ENCODE data around the gene NELL1.
"Not testable (repeated sequence)": the region's sequence is repeated elsewhere in the genome, so short reads cannot be mapped to it uniquely, and the experiment has no call there.

NELL1 gene

DNA sequence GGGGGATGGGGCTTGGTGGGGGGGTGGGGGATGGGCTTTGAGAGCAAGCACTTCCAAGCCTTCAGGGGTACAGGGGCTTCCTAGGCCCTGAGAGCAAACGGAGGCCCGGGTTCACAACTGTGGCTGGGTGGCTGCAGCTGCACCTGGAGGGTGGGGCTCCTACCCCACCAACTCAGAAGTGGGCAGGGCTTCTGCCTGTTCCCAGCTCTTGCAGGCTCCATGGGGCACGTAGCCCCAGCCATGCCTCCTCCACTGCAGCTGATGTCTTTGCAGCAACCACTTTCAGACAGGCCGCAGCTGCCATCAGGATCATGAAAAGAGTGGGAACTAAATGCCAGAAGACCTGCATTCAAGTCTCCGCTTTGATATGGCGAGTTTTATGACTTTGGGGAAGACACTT lies 464.3 kb downstream of the NELL1 start:
- DNase-seq (ENCODE audit: extremely low spot score), result no peak
- ChIA-PET CTCF (no interaction called here), POLR2A (no interaction called here)
- no peak for TF ChIP-seq ARNT (IDR thresholded peaks at IDR 0.05)
- TF ChIP-seq ZNF384 (IDR thresholded peaks at IDR 0.05), result no peak
- TF ChIP-seq ELF4 (IDR thresholded peaks at IDR 0.05), result no peak
- no peak for TF ChIP-seq FOXA1 (IDR thresholded peaks at IDR 0.05)
- TF ChIP-seq FOXM1 (IDR thresholded peaks at IDR 0.05; ENCODE audit: borderline replicate concordance), result no peak
- no peak for TF ChIP-seq FOXK2 (IDR thresholded peaks at IDR 0.05)
- no peak for TF ChIP-seq SP1 (IDR thresholded peaks at IDR 0.05)

DNA sequence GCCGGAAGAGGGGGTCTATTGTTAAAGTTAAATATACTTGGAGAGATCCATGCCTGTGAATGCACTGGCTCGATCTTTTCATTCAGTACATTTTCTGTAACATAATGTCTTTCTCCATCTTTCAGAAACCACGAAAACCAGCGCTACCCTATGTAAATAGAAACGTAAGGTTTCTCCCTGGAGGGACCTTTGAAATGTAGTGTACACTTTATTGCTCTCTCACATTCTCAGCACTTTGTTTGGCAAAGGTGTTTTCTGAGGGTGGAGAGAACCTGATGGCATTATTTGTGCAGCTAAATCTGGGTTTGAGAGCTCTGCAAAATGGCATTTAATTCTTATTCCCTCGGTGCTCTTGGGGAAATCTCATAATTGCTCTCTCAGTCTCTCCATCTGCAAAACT lies 468.4 kb downstream of the NELL1 start:
- ChIA-PET POLR2A (no interaction called here), CTCF (no interaction called here)
- TF ChIP-seq ZNF384 (IDR thresholded peaks at IDR 0.05) (no peak), FOXM1 (IDR thresholded peaks at IDR 0.05; ENCODE audit: borderline replicate concordance) (no peak), ARNT (IDR thresholded peaks at IDR 0.05) (no peak), HDGF (IDR thresholded peaks at IDR 0.05; ENCODE audit: borderline replicate concordance) (no peak), BHLHE40 (IDR thresholded peaks at IDR 0.05; ENCODE audit: borderline replicate concordance) (no peak), L3MBTL2 (conservative IDR thresholded peaks at IDR 0.05) (no peak), CTBP1 (IDR thresholded peaks at IDR 0.05; ENCODE audit: borderline replicate concordance) (no peak), SUZ12 (IDR thresholded peaks at IDR 0.05) (no peak), ELF4 (IDR thresholded peaks at IDR 0.05) (no peak), FOXA1 (IDR thresholded peaks at IDR 0.05) (no peak), NFRKB (IDR thresholded peaks at IDR 0.05) (no peak), SP1 (IDR thresholded peaks at IDR 0.05) (no peak), TARDBP (IDR thresholded peaks at IDR 0.05) (no peak), FOXK2 (IDR thresholded peaks at IDR 0.05) (no peak), LEF1 (IDR thresholded peaks at IDR 0.05; ENCODE audit: borderline replicate concordance) (no peak)
- TF ChIP-seq, protein P1, sequence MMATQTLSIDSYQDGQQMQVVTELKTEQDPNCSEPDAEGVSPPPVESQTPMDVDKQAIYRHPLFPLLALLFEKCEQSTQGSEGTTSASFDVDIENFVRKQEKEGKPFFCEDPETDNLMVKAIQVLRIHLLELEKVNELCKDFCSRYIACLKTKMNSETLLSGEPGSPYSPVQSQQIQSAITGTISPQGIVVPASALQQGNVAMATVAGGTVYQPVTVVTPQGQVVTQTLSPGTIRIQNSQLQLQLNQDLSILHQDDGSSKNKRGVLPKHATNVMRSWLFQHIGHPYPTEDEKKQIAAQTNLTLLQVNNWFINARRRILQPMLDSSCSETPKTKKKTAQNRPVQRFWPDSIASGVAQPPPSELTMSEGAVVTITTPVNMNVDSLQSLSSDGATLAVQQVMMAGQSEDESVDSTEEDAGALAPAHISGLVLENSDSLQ (IDR thresholded peaks at IDR 0.05), result no peak
- DNase-seq (ENCODE audit: extremely low spot score), result no peak

DNA sequence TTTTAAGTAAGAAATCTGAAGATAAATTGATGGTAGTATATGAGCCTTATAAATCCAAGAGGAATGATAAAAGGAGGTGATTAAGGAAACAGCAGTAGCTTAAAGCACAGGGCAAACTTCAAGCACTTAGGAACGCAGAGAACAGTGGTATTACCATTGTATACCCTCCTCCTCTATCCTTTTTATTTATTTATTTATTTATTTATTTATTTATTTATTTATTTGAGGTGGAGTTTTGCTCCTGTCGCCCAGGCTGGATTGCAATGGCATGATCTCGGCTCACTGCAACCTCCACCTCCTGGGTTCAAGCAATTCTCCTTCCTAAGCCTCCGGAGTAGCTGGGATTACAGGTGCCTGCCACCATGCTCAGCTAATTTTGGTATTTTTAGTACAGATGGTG lies 472.2 kb downstream of the NELL1 start:
- CTCF ChIA-PET, result interaction anchor here (0.8 kb wide), 1 partner anchor 370 kb away, joined by 3 read pairs; no protein-coding TSS in a partner anchor
- DNase-seq (ENCODE audit: extremely low spot score); POLR2A ChIA-PET: not testable (repeated sequence)

GRCh38 chr11:21142007-21142406 lies 472.6 kb downstream of the NELL1 start:
- TF ChIP-seq FOXA1 (IDR thresholded peaks at IDR 0.05), result no peak
- no peak for TF ChIP-seq ZNF384 (IDR thresholded peaks at IDR 0.05)
- no peak for TF ChIP-seq TARDBP (IDR thresholded peaks at IDR 0.05)
- TF ChIP-seq L3MBTL2 (conservative IDR thresholded peaks at IDR 0.05), result no peak
- no peak for TF ChIP-seq BHLHE40 (IDR thresholded peaks at IDR 0.05; ENCODE audit: borderline replicate concordance)
- no peak for TF ChIP-seq LEF1 (IDR thresholded peaks at IDR 0.05; ENCODE audit: borderline replicate concordance)
- TF ChIP-seq FOXK2 (IDR thresholded peaks at IDR 0.05), result no peak
- no peak for TF ChIP-seq ARNT (IDR thresholded peaks at IDR 0.05)
- no peak for TF ChIP-seq SP1 (IDR thresholded peaks at IDR 0.05)
- CTCF ChIA-PET, result interaction anchor here (0.8 kb wide), 1 partner anchor 370 kb away, joined by 3 read pairs; no protein-coding TSS in a partner anchor

GRCh38 chr11:21144531-21144930 lies 475.1 kb downstream of the NELL1 start:
- no peak for TF ChIP-seq ARNT (IDR thresholded peaks at IDR 0.05)
- TF ChIP-seq FOXM1 (IDR thresholded peaks at IDR 0.05; ENCODE audit: borderline replicate concordance), result no peak
- TF ChIP-seq NFRKB (IDR thresholded peaks at IDR 0.05), result no peak
- TF ChIP-seq HDGF (IDR thresholded peaks at IDR 0.05; ENCODE audit: borderline replicate concordance), result no peak
- no peak for TF ChIP-seq LEF1 (IDR thresholded peaks at IDR 0.05; ENCODE audit: borderline replicate concordance)
- no peak for TF ChIP-seq TARDBP (IDR thresholded peaks at IDR 0.05)
- no peak for TF ChIP-seq FOXA1 (IDR thresholded peaks at IDR 0.05)
- no peak for TF ChIP-seq ELF4 (IDR thresholded peaks at IDR 0.05)
- TF ChIP-seq SP1 (IDR thresholded peaks at IDR 0.05), result no peak
- TF ChIP-seq, protein P1 (IDR thresholded peaks at IDR 0.05), result no peak
- no peak for DNase-seq (ENCODE audit: extremely low spot score)
- POLR2A ChIA-PET, result no interaction called here
- CTCF ChIA-PET, result no interaction called here

More at GRCh38 chr11:21142007-21142406, 472.6 kb downstream of the NELL1 start:
- POLR2A ChIA-PET, result no interaction called here
- no peak for DNase-seq (ENCODE audit: extremely low spot score)

DNA sequence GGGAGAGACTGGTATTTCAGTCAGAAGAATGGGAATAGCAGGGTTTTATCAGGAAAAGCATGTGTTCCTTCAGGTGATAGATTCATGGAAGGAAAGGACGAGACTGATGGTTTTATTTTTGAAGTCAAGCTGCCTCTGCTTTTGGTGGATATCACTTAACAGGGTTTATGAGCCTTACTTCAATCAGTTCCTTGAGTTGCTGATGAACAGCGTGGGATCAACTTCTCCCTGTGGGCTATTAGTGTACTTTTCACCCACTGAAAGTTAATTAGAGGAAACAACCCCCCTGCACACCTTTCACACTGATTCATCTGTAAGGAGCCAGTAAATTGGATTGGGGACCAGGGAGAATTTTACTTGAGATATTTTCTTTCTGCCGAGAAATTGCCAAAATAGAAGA lies 479.0 kb downstream of the NELL1 start:
- CTCF ChIA-PET, result no interaction called here
- POLR2A ChIA-PET, result no interaction called here
- no peak for DNase-seq (ENCODE audit: extremely low spot score)
- TF ChIP-seq, protein P1 (IDR thresholded peaks at IDR 0.05), result no peak
- TF ChIP-seq FOXA1 (IDR thresholded peaks at IDR 0.05) (no peak), ZNF384 (IDR thresholded peaks at IDR 0.05) (no peak), BHLHE40 (IDR thresholded peaks at IDR 0.05; ENCODE audit: borderline replicate concordance) (no peak), L3MBTL2 (conservative IDR thresholded peaks at IDR 0.05) (no peak), NFRKB (IDR thresholded peaks at IDR 0.05) (no peak), FOXK2 (IDR thresholded peaks at IDR 0.05) (no peak), HDGF (IDR thresholded peaks at IDR 0.05; ENCODE audit: borderline replicate concordance) (no peak)

GRCh38 chr11:21160140-21160539 lies 490.8 kb downstream of the NELL1 start:
- ChIA-PET POLR2A (no interaction called here), CTCF (no interaction called here)
- TF ChIP-seq FOXK2 (IDR thresholded peaks at IDR 0.05), result no peak
- no peak for TF ChIP-seq FOXA1 (IDR thresholded peaks at IDR 0.05)
- no peak for TF ChIP-seq FOXM1 (IDR thresholded peaks at IDR 0.05; ENCODE audit: borderline replicate concordance)
- TF ChIP-seq ARNT (IDR thresholded peaks at IDR 0.05), result no peak
- TF ChIP-seq SP1 (IDR thresholded peaks at IDR 0.05), result no peak
- DNase-seq (ENCODE audit: extremely low spot score), result no peak

All from HEK293T (cell line).